Measurements from ENCODE around the gene CYP46A1. TPM values are rescaled to one million over a fixed set of nuclear protein-coding genes. Genes with fewer than 3 reads are reported as not detected.

The CYP46A1 gene
- total RNA-seq, 1 experiment from 2014 or later = not detected

DNA sequence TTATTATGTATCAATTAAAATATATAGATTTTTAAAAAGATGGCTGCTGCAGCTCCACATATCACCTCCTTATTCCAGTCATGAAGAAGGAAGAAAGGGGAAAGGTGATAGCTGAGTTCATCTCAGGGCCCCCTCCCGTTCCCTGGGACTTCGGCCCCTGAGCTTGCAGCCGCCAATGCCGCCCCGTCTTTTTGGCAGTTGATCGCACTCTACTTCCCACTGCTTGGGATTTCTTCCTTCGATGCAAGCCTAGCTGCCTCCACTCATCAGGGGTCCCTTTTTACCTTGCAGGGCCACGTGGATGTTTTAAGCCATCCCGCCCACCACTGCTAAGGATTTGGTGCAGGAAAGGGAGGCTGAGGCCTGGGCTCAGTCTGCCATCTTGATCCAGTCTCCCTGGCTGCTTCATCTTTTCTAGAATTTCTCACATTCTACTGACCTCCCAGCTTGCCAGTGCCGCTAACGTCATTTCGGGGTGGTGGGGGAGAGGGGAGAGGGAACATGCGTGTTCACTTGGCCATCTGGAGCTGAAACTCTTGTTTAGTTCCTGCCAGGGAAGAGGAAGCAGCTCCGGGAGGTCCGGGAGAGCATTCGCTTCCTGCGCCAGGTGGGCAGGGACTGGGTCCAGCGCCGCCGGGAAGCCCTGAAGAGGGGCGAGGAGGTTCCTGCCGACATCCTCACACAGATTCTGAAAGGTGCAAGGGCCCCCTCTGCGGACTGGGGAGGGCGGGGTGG is 31.3 kb downstream of the CYP46A1 start:
- no peak for DNase-seq
- H3K4me3 ChIP-seq = no peak overlapping the region
- H3K9me3 ChIP-seq = peaks cover 6% of the 10 kb centered on the region
- H3K36me3 ChIP-seq = no peaks in the 10 kb centered on the region
- no peaks in the 10 kb centered on the region for H3K27me3 ChIP-seq

DNA sequence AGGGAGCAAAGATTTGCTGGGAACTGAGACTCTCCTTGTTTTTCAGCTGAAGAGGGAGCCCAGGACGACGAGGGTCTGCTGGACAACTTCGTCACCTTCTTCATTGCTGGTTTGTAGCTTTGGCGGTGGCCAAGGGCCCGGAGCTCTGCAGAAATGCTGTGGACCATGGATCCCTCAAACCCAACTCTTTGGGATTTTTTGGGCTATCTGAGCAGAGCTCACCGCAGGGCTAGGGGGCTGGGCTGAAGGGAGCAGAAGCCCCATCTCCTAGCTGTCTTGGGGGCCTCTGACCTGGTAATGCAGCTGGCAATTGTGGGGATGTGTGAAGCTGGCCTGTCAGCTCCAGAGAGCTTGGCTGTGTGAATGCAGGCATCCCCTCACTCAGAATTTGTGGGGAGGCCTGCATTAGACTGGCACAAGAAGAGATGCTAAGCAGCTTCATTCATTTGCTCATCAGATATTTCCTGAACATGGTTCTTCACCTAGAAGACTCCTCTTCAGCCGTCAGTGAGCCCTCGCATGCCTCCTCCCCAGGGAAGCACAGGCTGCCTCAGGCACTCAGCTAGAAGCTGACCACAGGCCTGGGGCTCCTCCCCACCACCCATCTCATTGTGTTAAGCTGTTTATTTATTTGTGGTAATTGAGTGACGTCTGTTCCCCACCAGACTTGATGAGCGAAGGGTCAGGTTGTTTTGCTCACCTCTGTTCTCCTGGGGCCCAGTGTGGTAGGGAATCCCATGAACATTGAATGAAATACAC is 32.2 kb downstream of the CYP46A1 start:
- Histone ChIP-seq H3K9me3 (peaks cover 2% of the 10 kb centered on the region; the same call in 1 of the 2 replicates), H3K36me3 (no peaks in the 10 kb centered on the region), H3K27me3 (no peaks in the 10 kb centered on the region), H3K4me3 (no peak overlapping the region)
- DNase-seq = no peak

DNA sequence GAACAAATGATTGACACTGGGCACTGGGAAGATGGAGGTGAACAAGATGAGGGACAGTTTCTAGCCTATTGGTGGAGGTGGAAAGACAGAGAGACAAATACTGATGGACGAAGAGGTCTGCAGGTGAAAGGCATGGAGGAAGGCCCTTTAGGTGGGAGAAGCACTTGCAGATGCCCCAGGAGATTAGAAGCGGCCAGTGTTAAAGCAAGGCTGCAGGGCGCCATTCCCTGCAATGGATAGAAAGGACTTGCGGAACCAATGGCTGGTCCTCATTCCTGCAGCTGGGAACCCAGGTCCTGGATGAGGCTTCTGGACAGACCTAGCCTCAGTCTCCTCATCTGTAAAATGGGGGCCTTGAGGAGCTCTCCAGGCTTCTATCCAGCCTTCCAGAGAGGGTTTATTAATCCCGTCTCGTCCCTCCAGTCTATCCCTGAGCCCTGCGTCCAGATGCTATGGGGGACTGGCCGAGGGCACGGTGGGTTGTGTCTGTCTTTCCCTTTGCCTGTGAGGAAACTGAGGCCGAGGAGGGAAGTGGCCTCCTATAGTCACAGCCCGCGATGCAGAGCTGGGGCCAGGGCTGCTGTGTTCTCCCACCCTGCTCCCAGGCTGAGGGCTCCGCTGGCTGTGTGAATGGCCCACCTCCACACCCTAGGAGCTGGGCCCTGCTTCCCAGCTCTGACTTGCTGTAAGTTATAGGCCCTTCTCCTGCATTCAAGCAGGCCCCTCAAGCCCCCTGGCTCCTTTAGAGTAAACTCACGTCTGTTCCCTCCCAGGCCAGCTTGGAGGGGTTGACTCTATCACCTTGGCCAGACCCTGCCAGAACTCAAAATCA is 33.0 kb downstream of the CYP46A1 start:
- DNase-seq = no peak
- no peak overlapping the region for H3K4me3 ChIP-seq
- no peaks in the 10 kb centered on the region for H3K27me3 ChIP-seq
- H3K36me3 ChIP-seq = no peaks in the 10 kb centered on the region
- peaks cover 2% of the 10 kb centered on the region; the same call in 1 of the 2 replicates for H3K9me3 ChIP-seq

DNA sequence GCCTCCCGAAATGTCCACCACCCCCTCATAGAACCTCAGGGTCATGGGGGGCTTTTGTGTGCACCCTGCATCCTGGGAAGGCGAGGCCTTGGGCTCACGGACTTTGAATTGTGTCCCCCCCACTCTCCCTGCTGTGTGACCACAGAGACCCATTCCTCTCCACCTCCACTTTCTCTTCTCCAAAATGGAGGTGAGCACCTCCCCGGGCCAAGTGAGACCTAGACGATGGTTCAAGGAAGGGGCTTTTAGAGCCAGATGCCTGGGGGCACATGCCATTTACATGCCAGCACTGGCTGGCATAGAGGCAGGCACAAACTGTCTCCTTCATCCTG is 33.5 kb downstream of the CYP46A1 start:
- H3K27me3 ChIP-seq = no peaks in the 10 kb centered on the region
- no peak for DNase-seq
- no peaks in the 10 kb centered on the region for H3K36me3 ChIP-seq
- H3K4me3 ChIP-seq = no peak overlapping the region
- H3K9me3 ChIP-seq = no peaks in the 10 kb centered on the region; the same call in 1 of the 2 replicates

GRCh38 chr14:99718031-99718810 is 34.1 kb downstream of the CYP46A1 start:
- H3K27me3 ChIP-seq = no peaks in the 10 kb centered on the region
- no peaks in the 10 kb centered on the region for H3K36me3 ChIP-seq
- H3K4me3 ChIP-seq = no peak overlapping the region
- H3K9me3 ChIP-seq = no peaks in the 10 kb centered on the region
- DNase-seq = no peak

DNA sequence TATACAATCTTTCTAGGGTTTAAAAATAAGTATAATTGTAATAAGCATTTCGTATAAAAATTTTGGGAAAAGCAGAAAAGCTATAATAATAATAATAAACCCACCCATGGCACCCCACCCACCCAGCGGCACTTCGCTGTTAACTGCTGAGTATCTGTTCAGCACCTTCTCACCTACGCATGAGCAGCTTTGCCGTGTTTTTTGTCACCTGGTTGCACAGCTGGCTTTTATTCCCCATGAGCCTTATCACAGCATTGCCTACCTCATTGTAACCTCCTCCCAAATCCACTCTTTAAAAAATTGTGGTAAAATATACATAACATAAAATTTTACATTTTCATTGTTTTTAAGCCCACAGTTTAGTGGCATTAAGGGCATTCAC is 34.7 kb downstream of the CYP46A1 start:
- no peaks in the 10 kb centered on the region for H3K36me3 ChIP-seq
- H3K27me3 ChIP-seq = no peaks in the 10 kb centered on the region
- DNase-seq = no peak

DNA sequence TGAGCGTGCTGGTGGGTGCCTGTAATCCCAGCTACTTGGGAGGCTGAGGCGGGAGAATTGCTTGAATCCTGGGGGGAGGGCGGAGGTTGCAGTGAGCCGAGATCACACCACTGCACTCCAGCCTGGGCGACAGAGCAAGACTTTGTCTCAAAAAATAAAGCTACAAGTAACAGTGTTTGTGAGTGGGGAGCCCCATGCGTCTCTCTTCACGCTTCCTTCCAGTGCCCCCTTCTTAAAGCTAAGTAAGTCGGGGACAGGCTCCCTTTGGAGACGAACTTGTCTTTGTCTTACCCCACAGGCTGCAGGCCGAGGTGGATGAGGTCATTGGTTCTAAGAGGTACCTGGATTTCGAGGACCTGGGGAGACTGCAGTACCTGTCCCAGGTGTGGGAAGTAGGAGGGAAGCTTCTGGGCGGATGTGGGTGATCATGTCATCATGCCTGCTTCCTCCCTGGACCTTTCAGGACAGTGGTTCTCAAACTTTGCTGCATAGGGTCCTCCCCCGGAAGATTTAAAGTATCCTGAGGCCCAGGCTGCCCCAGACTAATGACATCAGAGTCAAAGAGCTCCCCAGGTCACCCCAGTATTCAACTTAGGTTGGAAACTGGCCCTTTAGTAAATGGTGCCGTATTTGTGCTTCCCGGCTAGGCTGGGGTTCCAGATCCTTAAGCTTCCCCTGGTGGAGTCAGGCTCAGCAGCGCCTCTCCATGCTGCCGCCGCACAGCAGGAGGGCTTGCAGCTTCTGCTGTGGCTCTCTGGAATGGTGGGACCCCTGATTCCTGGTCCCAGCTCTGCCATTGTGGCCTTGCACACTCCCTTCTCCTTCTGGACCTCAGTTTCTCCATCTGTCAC is 37.1 kb downstream of the CYP46A1 start:
- H3K27me3 ChIP-seq = no peaks in the 10 kb centered on the region
- no peaks in the 10 kb centered on the region for H3K9me3 ChIP-seq
- H3K4me3 ChIP-seq = no peak overlapping the region
- no peak for DNase-seq
- no peaks in the 10 kb centered on the region for H3K36me3 ChIP-seq

More for the DNA sequence above, 34.7 kb downstream of the CYP46A1 start:
- no peaks in the 10 kb centered on the region for H3K9me3 ChIP-seq
- no peak overlapping the region for H3K4me3 ChIP-seq

DNA sequence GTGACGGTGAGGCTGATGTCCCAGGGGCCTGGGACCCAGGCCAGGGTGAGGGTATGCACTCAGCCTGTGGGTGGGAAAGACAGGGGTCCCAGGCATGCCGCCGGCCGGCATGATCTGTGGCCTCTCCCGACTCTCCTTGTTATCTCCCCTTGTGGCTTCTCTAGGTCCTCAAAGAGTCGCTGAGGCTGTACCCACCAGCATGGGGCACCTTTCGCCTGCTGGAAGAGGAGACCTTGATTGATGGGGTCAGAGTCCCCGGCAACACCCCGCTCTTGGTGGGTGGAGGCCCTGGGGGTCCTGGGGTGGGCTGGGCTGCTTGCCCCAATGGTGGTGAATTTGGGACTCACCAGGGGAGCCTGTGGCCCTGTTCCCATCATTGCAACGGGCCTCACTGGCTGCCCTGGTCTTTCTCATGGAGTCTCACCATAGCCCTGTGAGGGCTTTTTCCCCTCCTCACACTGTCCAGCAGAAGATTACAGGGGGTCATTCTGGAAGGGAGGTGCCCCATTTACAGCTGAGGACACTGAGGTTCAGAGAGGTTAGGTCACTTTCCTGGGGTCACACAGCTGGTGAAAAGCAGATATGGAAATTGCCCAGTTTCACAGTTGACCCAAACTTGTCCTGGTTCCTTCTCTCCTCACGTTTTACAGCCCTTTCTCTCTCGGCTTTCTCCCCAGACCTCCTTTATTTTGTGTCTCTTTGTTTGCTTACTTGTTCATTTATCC is 37.9 kb downstream of the CYP46A1 start:
- Histone ChIP-seq H3K4me3 (no peak overlapping the region), H3K27me3 (no peaks in the 10 kb centered on the region), H3K9me3 (no peaks in the 10 kb centered on the region), H3K36me3 (no peaks in the 10 kb centered on the region)
- DNase-seq = no peak

- no peak overlapping the region for H3K4me3 ChIP-seq
- no peaks in the 10 kb centered on the region for H3K9me3 ChIP-seq
- no peaks in the 10 kb centered on the region for H3K36me3 ChIP-seq
- DNase-seq = no peak
- H3K27me3 ChIP-seq = no peaks in the 10 kb centered on the region
These were observed 38.6 kb downstream of the CYP46A1 start for GRCh38 chr14:99722741-99723140.

GRCh38 chr14:99724196-99724891 is 40.2 kb downstream of the CYP46A1 start:
- Histone ChIP-seq H3K27me3 (no peaks in the 10 kb centered on the region), H3K36me3 (no peaks in the 10 kb centered on the region), H3K9me3 (no peaks in the 10 kb centered on the region), H3K4me3 (no peak overlapping the region)
- no peak for DNase-seq

DNA sequence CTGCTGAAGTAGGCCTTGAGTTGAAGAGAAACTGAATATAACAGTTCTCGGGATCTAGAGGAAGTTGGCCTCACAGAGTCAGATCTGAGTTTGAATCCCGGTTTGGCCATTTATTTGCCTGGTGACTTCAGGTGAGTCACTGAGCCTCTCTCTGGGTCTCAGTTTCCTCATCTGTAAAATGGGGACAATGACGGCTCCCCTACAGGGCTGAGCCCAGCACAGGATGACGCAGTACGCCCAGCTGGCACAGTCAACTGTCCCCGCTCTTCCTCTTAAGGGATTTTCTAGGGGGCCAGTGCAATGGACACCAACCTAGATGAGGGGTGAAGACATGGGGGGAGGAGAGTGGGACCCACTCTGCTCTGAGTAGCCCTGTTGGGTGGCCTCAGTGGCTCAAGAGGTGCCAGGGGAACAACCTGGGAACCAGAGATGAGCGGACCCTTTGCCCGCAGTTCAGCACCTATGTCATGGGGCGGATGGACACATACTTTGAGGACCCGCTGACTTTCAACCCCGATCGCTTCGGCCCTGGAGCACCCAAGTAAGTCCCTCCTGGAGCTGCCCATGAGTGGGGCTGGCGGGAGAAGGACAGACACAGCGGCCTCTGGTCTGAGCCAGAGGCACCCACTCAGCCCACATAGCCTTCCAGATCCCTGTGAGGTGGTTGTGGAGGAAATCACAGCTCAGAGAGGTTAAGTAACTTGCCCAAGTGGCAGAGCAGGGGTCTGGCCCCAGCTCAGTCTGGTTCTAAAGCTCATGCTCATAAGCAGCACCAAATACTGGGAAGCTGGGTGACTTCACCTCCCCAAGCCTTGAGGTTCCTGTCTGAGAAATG is 41.1 kb downstream of the CYP46A1 start:
- DNase-seq = no peak
- no peaks in the 10 kb centered on the region for H3K27me3 ChIP-seq
- H3K4me3 ChIP-seq = no peak overlapping the region
- no peaks in the 10 kb centered on the region for H3K9me3 ChIP-seq
- H3K36me3 ChIP-seq = no peaks in the 10 kb centered on the region

DNA sequence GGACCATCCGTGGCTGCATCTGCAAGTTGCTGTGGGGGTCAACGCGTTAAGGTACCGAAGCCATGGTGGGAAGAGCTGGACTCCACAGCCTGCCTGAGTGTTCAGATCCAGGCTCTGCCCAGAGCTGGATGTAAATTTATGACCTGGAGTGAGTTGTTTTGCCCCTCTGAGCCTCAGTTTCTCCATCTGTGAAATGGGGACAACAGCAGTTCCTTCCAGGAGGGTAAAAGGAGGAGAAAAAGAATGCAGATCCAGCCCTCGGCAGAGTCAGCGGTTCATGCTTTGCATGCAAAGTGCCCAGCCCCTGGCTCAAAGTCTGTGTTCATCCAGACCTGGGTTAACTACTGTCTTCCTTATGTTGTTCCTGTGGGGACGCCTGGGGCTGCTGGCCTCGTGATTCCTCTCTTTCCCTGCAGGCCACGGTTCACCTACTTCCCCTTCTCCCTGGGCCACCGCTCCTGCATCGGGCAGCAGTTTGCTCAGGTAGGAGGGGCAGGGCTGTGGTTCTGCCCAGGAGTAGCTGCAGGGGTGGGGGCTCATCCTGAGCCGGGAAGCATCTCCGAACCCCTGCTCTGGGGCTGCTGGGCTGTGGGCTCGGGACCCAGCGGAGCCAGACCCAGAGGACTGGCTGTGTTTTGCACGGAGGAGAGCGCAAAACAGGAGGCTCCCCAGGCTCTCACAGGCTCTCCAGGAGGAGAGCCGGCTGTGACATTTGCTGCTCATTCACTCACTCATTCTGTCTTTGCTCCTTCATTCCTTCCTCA is 41.9 kb downstream of the CYP46A1 start:
- H3K4me3 ChIP-seq = no peak overlapping the region
- no peaks in the 10 kb centered on the region for H3K9me3 ChIP-seq
- no peaks in the 10 kb centered on the region for H3K36me3 ChIP-seq
- DNase-seq = no peak
- H3K27me3 ChIP-seq = no peaks in the 10 kb centered on the region

DNA sequence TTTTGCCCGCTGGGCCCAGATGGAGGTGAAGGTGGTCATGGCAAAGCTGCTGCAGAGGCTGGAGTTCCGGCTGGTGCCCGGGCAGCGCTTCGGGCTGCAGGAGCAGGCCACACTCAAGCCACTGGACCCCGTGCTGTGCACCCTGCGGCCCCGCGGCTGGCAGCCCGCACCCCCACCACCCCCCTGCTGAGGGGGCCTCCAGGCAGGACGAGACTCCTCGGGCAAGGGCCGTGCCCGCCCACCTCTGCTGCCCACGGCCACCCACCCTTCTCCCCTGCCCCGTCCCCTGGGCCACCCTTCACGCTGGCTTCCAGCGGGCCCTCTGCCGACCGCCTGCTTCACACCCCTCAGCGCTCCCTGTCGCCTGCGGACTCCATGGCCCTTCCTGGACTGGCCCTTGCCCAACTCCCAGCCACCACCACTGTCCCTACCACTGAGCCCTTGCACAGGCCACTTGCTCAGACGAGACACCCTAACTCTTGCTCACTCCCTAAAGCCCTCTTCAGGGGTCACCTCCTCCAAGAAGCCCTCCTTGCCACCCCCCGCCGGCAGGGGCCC is 42.5 kb downstream of the CYP46A1 start:
- no peak overlapping the region for H3K4me3 ChIP-seq
- no peaks in the 10 kb centered on the region for H3K36me3 ChIP-seq
- no peaks in the 10 kb centered on the region for H3K9me3 ChIP-seq
- no peak for DNase-seq
- H3K27me3 ChIP-seq = no peaks in the 10 kb centered on the region
